SK-N-SH (cell line): Measurements from ENCODE around the gene ABI1.

Experiments used
- EP300 ChIP-seq, 2 experiments: IDR thresholded peaks; 2 replicates each; pipeline versions ENCODE4 v1.4.0 to v1.6.1; 2012; ENCODE audit warnings: borderline replicate concordance in 1 of 2, low read depth in 1 of 2, low read length in 1 of 2
- FOXJ3 ChIP-seq: sonication (generic); formaldehyde crosslinking; IDR thresholded peaks from 2 replicates; pipeline ENCODE4 v1.5.1; 2020; ENCODE audit warnings: mild to moderate bottlenecking, missing genetic modification reagents
- POLR2AphosphoS5 ChIP-seq: IDR thresholded peaks from 2 replicates; pipeline ENCODE4 v1.6.1; 2012; ENCODE audit warnings: low read depth, low read length
- RAD21 ChIP-seq: IDR thresholded peaks from 2 replicates; pipeline ENCODE4 v1.6.1; 2012; ENCODE audit warnings: mild to moderate bottlenecking, low read length
- RCOR1 ChIP-seq: fragments of 150-350 bp; IDR thresholded peaks from 2 replicates; pipeline ENCODE4 v1.6.1; 2017; ENCODE audit warnings: antibody characterized with exemption, low read length
- SIN3A ChIP-seq: IDR thresholded peaks from 2 replicates; pipeline ENCODE4 v1.6.1; 2012; ENCODE audit warnings: low read depth, mild to moderate bottlenecking, low read length, moderate library complexity, borderline replicate concordance
- SMC3 ChIP-seq: IDR thresholded peaks from 2 replicates; pipeline ENCODE4 v1.6.1; 2012; ENCODE audit warnings: low read depth, low read length, improper control_type of control experiment
- TEAD4 ChIP-seq: IDR thresholded peaks from 2 replicates; pipeline ENCODE4 v1.4.0; 2012; ENCODE audit warnings: mild to moderate bottlenecking, borderline replicate concordance; ENCODE audit not compliant: insufficient read depth
- TF ChIP-seq, protein P1 (sequence below): fragments of 200-600 bp; sonication (generic); IDR thresholded peaks from 2 replicates; pipeline ENCODE4 v1.6.1; 2017; ENCODE audit warnings: antibody characterized with exemption, mild to moderate bottlenecking, moderate library complexity
- TF ChIP-seq, protein P2 (sequence below): IDR thresholded peaks from 2 replicates; pipeline ENCODE4 v1.4.0; 2012; ENCODE audit warnings: low read depth, borderline replicate concordance

DNA sequence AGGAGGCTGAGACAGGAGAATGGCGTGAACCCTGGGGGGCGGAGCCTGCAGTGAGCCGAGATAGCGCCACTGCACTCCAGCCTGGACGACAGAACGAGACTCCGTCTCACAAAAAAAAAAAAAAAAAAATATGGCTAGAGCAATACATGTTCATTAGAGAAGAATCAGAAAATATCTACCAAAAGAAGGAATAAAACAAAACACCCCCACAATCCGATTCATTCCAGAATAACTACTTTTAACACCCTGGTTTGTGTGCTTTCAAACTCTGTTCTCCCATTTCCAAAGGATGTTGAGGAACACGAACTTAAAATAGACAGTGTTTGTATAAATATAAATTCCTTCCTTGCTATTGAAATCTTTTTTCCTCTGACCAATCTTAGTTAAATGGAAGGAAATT, 156.8 kb downstream of the ABI1 start:
- TF ChIP-seq SIN3A: no peak
- TF ChIP-seq, protein P1, sequence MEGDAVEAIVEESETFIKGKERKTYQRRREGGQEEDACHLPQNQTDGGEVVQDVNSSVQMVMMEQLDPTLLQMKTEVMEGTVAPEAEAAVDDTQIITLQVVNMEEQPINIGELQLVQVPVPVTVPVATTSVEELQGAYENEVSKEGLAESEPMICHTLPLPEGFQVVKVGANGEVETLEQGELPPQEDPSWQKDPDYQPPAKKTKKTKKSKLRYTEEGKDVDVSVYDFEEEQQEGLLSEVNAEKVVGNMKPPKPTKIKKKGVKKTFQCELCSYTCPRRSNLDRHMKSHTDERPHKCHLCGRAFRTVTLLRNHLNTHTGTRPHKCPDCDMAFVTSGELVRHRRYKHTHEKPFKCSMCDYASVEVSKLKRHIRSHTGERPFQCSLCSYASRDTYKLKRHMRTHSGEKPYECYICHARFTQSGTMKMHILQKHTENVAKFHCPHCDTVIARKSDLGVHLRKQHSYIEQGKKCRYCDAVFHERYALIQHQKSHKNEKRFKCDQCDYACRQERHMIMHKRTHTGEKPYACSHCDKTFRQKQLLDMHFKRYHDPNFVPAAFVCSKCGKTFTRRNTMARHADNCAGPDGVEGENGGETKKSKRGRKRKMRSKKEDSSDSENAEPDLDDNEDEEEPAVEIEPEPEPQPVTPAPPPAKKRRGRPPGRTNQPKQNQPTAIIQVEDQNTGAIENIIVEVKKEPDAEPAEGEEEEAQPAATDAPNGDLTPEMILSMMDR: no peak
- no peak for TF ChIP-seq POLR2AphosphoS5
- TF ChIP-seq SMC3: no peak
- TF ChIP-seq FOXJ3 (CRISPR knock-in tag): no peak
- TF ChIP-seq, protein P2, sequence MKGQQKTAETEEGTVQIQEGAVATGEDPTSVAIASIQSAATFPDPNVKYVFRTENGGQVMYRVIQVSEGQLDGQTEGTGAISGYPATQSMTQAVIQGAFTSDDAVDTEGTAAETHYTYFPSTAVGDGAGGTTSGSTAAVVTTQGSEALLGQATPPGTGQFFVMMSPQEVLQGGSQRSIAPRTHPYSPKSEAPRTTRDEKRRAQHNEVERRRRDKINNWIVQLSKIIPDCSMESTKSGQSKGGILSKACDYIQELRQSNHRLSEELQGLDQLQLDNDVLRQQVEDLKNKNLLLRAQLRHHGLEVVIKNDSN: no peak
- TF ChIP-seq RCOR1: no peak
- TF ChIP-seq RAD21: no peak
- no peak for TF ChIP-seq EP300 (IDR thresholded peaks at IDR 0.05; ENCODE audit: borderline replicate concordance in 1 of 2, low read depth in 1 of 2, low read length in 1 of 2)
- TF ChIP-seq TEAD4: no peak
